Frontal cortex (tissue), 4 donors: ENCODE measurements around the gene WHRN. TPM values are rescaled to one million over a fixed set of nuclear protein-coding genes. Genes with fewer than 3 reads are reported as not detected.

Source experiments
- DNase-seq, 2 donors: peaks; one replicate each; pipeline ENCODE4 v3.0.0; 2012; ENCODE audit warnings: low spot score in 2 of 2
- FAIRE-seq: peaks from 2 replicates; lab custom pipeline; 2012; peaks lifted over from hg19 to GRCh38; lab: Jason Lieb, UNC
- total RNA-seq: library from RNA; depleted of rRNA; stranded (reverse); fragments of >200 nt; gene quantifications from one replicate; pipeline ENCODE4 v1.2.3, GENCODE V29; 2014
- donor health status: control.
- donor health status: control.
- donor health status: control.

Gene WHRN
- total RNA-seq, 1 donor from 2014 or later = 0.41 TPM

DNA sequence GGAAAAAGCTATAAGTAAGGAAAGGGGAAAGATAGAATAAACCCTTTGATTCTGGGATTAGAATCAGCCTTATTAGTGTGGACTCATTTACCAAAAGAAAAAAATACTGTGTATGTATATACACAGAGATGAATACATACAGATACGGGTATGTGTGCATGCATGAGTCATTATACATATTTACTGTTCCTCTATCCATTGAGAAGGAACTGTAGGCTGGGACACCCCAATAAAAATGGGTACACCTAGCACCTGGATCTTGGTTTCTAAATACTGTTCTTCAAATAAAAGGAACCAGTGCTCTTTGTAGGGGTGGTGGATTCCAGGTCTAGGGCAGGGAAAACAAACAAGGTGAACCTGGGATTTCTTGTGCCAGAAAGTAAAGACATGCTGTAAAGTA, 48.3 kb downstream of the WHRN start:
- DNase-seq = no peak
- no peak for FAIRE-seq

DNA sequence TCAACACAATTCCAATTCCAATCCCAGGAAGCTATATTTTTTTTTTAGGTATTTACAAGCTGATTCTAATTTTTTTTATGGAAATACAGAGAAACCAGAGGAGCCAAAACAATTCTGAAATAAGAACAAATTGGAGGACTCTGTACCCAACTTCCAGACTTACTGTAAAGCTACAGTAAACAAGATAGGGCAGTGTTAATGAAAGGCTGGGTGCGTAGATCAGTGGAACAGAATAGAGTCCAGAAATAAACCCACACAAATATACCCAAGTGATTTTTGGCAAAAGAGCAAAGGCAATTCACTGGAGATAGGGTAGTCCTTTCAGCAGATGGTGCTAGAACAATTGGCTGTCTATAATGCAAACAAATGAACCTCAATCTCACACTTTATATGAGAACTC, 50.6 kb downstream of the WHRN start:
- no peak for DNase-seq
- no peak for FAIRE-seq

DNA sequence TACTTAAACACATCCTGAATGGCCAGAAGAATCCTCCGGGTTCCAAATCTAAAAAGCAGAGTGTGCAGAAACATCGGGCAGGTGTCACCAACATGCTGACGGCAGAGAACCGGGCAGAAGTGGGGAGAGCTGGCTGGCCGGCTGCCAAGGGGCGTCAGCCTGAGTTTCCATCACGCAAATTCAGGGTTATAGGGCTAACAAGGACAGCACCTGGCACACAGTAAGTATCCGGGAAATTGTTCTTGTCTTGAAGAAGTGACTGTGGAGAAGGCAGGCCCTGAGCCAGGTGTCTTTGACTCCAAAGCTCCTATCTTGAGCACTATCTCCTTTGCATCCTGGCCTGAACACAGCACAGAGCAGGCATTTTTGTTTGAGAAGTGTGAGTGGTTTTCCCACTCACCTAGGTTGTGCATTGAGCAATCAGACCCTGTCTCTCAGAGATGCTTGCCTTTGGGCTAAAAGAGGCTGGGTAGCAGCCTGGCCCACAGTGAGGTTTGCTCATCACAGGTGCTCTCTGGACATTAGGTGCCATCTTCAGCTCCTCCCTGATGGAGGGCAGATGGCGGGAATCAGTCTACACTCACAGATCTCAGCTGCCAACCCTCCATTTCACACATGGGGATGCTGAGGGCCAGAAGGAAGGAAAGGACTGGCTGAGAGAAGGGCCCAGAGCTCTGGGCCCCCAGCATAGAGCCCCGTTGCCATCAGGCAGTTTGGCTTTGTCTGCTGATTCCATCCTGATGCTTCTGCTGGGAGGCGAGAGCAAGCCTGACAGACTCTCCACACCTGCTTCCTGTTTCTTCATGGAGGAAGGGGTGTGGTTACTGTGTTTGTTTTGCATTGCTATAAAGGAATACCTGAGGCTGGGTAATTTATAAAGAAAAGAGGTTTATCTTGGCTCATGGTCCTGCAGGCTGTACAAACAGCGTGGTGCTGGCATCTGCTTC, 52.8 kb downstream of the WHRN start:
- FAIRE-seq = no peak
- no peak for DNase-seq

DNA sequence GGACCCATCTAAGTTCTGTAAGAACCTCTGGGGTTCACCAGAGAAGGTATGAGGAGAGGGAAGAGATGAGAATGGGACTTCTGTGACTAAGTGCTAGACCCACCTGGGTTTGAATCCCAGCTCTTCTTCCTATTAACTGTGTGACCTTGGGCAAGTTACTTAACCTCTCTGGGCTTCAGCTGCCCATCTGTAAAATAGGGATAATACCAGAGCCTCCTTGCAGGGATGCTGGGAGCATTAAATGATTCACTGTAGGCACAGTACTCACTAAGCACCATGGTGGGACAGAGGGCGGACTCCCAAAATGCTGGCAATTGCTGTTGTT, 53.6 kb downstream of the WHRN start:
- DNase-seq = no peak
- no peak for FAIRE-seq

DNA sequence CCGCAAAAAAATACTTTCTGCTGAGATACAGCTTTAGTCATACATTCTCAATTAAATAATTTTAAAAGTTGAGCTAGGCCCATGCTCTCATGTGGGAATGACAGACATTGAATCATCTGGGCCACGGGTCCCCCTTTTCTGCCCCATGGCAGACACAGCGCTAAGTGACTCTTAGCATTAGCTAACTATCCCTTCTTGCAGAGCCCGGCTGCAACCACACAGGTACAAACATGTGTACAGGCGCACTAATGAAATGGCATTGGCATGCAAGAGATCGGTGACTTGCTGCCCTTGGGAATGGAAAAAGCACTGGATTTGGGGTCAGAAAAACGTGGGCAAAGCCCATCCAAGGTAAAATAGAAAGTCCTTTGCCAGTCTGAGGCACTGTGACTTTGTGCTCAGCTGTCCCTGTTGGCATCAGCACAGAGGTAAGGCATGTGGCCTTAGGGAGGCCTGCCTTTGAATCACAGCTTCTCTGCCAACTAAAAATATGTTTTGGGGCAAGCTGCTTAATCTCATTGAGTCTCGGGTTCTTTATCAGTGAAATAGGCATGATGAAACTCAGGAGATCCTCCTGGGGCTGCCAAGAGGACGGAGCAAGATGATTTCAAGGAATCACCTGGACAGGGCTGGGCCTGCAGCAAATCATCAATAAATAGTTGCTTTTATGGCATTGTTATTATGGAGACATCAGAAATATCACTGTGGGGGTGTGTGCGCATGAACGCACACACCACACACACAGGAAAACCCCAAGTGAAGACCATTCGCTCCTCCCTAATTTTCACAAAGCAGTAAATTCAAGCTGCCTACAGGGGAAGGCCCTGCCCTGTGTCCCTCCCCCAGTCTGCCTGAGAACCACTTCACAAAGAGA, 54.2 kb downstream of the WHRN start:
- no peak for FAIRE-seq
- no peak for DNase-seq

DNA sequence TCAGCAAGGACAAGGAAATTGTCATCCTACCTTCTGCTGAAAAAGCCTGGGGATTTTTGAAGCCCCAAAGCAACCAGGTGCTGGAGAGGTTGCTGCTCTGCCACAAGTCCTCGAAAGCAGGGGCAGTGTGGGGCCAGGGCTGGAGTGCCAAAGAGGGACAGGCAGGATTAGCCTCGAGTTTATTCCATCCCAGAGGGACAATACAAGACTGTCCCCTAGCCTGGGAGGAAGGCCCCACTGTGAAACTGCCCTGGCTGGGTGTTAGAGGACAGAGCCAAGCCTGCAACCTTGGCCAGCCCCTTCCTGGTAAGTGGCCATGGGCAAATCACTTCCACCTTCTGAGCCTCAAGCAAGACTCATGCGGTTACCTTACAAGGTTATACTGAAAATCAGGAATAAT, 55.1 kb downstream of the WHRN start:
- DNase-seq (no peak), FAIRE-seq (no peak)

DNA sequence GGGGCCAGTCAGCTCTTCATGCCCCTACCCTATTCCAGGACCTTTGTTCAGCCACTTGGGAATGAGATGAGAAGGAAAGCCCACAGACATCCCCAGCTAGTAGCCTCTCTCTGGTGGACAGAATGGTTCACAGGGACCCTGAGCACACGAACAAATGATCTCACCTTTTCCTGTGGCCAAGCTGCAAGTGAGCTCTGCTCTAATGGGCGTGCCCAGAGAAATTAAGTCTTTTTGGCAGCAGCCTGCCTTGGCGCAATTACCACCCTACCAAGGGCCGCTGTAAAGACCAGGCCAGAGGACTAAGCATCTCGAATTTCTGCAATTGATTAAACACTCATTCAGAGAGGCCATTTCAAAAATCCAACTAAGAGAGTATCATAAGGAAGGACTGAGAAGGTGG, 56.0 kb downstream of the WHRN start:
- DNase-seq (no peak), FAIRE-seq (no peak)

DNA sequence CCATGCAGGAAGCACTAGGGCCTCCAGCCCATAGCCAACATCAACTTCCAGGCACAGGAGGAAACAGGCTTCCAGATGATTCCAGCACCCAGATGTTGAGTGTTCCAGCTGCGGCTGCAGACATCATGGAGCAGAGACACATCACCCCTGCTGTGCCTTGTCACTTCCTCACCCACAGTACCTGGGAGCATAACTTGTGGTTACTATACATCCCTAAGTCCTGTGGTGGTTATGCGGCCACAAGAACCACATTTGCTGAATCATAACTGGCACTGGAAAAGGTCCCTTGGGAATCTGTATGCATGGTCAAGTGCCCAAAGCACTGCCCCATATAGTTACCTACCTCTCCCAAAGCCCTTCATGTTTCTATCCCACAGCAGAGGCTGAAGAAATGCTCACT, 56.6 kb downstream of the WHRN start:
- no peak for FAIRE-seq
- no peak for DNase-seq

DNA sequence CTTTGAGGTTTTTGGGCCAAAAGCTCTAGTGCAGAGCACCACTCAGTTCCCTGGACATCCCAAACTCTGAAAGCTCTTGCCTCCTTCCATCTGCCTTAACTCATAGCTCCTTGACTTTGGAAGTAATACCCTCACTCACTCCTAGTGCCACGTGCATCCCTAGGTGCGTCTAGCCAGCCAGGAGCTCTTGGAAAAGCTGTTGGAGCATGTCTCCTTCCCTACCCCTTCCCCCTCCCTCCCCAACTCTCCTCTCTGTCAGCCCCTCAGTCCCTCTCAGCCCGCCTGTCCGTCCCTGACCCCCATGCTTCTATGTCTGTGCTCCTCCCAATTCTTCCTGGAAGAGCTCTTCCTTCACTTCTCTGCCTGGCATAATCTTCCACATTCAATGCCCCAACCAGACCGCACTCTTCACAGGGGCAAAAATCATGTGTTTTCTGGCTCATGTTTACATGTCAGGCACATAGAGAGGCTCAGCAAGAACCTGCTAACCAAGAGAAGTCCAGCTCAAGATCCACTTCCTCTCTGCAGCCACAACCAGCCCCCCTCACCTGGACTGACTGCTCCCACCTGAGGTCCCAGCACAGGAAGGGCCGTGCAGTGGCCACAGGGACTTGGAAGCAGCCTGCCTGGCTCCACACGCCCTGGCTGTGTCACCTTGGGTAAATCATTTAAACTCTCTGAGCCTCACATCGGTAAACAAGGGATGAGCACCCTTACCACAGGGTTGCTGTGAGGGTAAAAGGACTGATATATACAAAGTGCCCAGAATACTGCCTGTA, 58.4 kb downstream of the WHRN start:
- DNase-seq (no peak), FAIRE-seq (no peak)

DNA sequence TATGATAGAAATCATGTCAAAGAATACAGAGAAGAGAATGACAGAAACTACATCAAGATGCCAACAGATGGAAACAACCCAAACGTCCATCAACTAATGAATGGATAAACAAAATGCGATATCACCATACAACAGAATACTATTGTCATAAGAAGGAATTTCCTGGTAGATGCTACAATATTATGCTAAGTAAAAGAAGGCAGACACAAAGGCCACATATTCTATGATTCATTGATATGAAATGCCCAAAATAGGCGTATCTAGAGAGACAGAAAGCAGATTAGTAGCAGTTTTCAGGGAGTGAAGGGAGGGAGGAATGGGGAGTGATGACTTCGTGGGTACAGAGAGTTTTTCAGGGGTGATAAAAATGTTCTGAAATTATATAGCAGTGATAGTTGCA, 59.2 kb downstream of the WHRN start:
- DNase-seq (no peak), FAIRE-seq (no peak)

DNA sequence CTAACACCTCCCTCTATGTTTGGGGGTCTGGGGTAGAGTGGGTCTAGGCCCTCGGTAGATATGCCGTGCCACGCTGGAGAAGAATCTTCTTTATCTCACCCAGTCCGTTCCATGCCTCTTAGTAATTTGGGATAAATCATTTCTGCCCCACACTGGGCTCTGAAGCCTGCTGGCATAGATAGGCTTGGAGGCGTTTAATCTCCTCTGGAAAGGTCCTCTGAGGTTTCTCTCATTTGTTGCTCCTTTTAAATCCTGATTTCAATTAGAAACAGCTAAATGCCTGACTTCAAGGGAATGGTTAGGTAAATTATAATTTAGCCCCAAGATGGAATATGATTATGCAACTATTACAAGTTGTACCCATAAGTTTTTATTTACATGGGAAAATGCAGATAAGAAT, 59.7 kb downstream of the WHRN start:
- FAIRE-seq (no peak), DNase-seq (no peak)

DNA sequence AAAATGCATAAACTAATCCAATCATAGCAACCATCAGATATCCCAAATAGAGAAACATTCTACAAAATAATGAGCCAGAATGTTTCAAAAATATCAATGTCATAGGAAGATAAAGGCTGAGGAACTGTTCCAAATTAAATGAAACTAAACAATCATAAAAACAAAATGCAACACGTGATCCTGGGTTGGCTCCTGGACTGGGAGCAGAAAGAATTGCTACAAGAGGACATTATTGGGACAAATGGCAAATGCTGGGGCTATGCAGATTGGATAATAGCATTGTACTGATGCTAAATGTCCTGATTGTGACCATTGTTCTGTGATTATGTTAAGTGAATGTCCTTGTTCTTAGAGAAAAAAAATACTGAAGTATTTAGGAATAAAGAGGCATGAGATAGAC, 63.3 kb downstream of the WHRN start:
- no peak for FAIRE-seq

DNA sequence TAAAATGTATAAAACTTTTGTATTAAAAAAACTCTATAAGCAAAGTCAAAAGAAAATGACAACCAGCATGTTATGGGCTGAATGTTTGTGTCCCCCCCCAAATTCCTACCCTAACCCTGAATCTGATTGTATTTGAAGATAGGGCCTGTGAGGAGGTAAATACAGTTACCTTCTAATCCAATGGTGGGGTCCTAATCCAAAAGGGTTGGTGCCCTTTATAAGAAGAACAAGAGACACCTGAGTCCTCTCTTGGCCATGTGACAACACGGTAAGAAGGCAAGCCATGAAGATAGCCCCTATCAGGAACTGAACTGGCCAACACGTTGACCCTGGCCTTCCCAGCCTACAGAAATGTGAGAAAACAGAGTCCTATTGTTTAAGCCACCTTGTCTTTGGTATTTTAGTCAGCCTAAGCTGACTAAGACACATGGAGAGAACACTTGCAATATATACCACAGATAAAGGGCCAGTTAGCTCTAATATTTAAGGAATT, 67.8 kb downstream of the WHRN start:
- DNase-seq (no peak), FAIRE-seq (no peak)

More for the DNA sequence above, 63.3 kb downstream of the WHRN start:
- DNase-seq = no peak

DNA sequence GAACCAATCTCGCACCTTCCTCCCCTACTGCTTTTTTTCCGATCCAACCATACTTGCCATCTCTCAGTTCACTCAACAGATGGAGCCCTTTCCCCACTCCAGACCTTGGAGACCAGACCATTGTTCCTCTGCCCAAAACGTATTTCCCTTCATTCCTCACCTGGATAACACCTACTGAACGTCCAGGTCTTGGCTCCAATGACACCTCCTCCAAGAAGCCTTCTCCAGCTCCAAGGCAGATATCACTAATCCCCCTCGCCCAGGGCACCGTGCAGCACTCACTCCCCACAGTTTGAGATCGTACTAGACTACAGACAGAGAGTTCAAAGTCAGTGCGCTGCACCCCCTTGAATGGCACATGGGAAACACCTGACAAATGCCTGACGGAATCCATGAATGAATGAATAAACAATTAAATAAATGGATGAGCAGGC, 70.4 kb downstream of the WHRN start:
- no peak for FAIRE-seq
- DNase-seq = peak; percentile 27 to 60

DNA sequence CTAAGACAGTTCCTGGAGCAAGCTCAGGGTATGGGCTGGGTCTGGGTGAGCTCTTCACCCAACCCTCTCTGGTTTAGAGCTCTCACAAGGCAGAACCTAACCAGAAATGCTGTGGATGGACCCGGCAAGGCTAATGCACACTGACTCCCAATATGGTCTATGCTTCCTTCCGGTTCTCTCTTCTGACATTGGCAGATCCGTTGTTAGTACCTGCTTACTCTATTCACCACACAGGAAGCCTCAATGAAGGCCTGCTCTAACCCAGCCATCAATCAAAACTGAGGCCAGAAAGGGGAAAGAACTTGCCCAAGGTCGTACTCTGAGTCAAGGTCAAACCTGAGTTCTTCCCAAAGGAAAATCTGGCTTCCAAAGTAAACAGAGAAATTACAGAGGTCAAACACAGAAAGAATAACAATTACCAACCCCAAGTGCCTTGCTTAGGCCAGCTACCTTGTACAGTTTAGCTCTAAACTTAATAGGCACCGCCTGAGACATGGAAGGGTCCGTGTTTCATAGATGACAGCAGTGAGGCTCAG, 71.5 kb downstream of the WHRN start:
- DNase-seq (no peak), FAIRE-seq (no peak)

DNA sequence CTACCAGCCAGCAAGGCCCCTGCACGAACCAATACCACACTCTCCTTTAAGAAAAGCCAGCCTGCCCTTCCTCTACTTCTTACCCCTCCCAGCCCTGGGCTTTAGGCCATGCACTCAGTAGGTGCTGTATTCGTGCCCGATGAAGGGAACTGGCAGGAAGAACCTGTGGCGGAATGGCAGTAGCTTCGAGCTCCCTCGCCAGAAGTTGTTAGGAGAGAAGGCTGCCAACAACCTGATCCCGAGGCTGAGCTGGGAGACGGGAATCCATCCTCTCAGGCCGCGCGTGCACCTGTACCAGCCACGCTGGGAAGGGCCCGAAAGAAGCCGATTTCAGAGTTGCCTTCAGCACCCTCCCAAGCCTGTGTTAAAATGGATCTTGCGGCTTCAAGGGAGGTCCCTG, 72.2 kb downstream of the WHRN start:
- FAIRE-seq (no peak), DNase-seq (no peak)

DNA sequence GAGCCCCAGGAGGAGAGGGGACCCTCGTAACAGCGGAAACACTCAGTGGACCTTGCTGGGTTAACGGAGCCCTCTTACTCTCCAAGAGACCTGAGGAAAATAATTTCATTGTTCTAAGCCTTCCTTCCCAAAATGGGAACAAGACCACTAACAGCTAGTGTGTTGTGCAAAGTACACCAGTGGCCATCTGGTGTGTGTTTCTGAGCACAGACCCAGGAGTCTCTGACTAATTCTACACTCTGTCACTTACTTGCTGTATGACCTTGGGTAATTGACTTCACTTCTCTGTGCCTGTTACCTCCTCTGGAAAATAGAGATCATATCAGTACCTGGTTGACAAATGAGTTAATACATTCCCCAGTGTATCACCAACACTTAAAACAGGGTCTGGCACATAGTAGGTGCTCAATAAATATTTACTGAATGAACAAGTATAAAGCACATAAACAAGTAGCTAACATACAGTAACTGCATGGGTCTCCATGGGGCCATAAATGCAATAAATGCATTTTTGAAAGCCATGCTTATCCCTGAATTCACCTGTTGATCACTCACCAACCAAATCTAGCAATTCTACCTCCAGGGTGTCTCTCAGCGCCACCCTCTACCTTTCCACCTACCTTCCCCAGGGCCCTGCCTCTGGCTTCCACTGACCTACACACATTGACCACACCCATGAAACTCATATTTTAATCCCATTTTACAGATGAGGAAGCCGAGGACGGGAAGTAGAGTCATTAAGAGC, 72.8 kb downstream of the WHRN start:
- DNase-seq (no peak), FAIRE-seq (no peak)

DNA sequence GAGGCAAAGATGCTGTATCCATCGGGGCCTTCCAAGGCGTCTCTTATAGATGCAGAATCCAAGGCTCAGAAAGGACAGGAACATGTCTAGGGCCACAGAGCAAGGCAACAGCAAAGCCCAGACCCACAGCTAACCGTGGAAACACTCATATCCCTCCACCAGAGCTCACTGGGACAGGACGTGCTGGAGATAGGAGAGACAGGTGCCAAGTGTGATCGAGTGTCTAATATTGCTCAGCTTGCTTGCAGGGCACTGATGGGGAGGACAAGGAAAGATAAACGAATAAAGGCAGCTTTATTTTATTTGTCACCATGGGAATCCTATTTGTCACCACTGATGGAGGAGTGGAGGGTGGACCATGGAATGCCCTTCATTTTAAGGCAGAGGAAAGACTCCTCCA, 73.5 kb downstream of the WHRN start:
- DNase-seq (no peak), FAIRE-seq (no peak)

DNA sequence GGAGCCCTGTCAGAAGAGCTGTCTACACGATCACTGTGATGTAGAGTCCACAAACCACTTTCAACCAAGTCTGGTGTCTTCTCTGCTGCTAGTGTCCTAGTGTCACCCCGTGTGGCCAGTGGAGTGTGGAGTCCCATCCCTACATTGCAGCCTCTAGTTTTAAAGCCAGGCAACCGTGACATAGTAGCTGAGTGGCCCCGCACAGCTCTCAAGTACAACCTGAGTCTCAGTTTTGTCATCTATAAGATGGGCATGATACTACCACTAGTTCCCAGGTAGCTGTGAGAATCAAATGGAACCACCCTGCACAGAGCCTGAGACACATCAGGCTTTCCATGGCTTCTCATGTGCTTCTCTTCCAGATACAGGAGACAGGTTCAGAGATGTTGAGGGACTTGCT, 74.3 kb downstream of the WHRN start:
- FAIRE-seq = no peak
- no peak for DNase-seq
